ENCODE results near the gene MLPH.

The MLPH gene

DNA sequence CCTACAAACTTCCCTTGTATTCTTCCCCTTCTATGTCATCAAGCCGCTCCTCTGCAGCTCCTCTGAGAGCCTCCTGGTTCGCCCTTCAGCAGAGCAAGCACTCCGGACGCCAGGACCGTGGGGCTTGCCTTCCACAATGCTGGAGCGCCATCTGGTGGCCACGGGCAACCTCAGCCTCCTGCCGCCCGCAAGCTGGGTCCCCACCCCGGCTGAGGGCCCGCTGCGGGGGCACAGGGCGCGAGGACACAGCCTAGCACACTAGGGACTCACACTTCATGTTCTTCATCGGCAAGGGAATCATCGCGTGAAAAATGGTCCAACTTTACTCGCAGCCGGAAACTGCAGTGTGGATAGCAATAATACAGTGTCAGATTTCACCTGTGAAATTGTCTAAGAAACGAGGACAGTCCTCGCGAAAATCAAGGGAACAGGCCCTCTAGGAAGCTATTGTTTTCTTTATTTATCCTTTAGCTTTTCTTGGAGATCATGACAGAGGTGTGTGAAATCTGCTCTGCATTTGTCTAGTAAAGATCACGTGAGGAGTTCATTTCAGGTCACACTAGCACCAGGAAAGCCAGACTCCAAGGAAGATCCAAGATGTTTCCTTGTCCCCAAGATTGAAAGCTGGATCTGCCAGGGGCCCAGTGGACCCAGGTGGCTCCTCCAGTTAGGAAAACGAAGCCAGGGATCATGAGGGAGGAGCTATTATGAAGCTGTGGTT, 85.1 kb downstream of the MLPH start:
- peak; percentile 94 for DNase-seq

DNA sequence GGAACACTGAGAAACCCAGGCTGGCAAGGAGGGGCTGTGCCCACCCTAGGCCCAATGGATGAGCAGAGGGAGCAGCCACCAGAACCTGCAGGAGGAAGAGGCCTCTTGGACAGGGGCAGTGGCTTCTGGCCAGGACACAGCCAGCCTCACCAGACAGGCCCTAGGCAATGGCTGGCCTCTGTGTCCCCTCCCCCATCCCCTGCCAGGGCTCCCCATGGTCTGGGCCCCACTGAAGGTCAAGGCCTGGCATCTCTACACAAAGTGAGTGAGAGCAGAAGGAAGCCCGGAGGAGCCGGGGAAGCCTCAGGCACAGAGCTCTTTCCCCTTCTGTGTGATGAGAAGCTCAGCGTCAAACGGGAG, 85.7 kb downstream of the MLPH start:
- DNase-seq = no peak

DNA sequence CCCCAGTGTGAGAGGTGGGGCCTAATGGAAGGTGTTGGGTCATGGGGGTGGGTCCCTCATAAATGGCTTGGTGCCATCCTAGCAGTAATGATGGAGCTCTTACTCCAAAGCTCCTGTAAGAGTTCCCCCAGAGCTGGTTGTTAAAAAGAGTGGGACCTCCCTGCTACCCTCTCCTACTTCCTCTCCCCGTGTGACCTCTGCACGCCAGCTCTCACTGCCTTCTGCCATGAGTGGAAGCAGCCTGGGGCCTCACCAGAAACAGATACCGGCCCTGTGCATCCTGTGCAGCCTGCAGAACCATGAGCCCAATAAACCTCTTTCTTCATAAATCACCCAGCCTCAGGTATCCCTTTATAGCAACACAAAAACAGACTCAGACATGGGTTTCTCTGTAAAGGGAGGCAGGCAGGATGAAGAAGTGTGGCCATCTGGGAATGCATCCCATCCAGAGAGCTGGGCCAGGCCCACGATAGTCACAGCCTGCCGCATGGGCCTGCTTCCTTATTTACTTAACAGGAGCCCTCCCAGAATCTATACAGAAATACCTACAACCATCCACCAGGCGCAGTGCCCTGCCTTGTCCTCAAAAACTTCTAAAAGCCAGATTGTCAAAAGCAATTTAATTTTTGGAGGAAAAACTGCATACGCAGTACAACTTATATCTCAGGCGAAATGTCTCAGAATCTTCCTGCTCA, 86.8 kb downstream of the MLPH start:
- DNase-seq = no peak

DNA sequence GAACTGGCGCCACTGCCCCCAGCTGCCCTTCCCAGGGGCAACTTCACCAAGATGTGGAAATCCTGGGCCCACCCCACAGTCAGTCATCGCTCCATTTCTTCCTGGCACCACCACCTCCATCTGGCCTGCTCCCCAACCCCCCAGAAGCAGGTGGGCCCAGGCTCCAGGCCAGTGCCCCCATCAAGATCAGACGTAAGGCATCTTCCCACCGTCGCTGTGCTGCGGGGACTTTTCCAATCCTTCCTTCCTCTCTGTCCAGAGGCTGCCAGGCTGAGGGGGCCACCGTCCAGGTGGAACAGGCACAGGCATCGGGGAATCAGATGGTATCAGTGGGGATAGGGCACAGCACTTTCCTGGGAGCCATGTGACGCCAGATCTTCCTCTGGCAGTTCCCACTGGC, 87.4 kb downstream of the MLPH start:
- no peak for DNase-seq

DNA sequence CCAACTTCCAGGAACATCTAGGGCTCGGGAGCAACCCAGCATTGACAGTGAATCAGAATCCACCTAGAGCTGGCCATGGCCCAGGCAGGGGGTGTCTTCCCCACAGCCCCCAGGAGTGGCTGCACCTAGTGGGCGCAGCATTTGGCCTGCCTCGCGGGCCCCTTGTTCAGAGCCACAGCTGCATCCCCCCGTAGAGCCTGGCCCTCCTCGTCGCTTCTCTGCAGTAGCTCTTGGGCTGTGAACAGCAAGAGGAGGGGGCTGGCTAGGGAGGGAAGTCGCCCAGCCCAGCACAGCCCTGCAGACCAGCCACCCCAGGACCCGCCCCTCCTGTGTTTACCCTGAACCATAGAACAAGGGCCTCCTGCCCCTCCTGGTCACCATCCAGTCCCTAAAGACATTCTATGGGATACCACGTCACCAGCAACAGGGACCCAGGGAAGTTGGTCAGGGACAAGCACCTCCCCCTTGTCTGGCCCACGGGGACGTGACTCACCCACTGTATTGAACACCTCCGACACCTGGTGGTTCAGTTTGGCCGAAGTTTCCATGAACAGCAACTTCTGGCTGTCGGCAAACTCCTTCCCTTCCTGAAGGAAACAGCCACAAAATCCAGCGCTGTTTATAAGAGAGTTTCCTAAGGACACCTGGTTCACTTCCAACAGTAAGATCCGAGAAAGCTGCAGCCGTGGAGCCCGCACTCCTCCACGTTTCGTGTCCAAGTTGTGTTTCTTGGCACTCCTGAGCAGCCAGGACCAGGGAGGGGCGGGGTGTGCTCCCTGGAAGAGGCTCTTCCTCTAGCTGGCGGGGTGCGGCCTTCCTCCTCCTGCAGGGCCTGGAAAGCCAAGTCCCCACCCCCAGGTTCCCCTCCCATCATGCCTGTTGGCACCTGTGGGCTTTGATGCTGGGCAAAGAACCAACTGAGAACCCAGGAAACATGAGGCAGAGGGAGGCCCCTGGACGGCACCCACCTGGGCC, 88.1 kb downstream of the MLPH start:
- DNase-seq = no peak

DNA sequence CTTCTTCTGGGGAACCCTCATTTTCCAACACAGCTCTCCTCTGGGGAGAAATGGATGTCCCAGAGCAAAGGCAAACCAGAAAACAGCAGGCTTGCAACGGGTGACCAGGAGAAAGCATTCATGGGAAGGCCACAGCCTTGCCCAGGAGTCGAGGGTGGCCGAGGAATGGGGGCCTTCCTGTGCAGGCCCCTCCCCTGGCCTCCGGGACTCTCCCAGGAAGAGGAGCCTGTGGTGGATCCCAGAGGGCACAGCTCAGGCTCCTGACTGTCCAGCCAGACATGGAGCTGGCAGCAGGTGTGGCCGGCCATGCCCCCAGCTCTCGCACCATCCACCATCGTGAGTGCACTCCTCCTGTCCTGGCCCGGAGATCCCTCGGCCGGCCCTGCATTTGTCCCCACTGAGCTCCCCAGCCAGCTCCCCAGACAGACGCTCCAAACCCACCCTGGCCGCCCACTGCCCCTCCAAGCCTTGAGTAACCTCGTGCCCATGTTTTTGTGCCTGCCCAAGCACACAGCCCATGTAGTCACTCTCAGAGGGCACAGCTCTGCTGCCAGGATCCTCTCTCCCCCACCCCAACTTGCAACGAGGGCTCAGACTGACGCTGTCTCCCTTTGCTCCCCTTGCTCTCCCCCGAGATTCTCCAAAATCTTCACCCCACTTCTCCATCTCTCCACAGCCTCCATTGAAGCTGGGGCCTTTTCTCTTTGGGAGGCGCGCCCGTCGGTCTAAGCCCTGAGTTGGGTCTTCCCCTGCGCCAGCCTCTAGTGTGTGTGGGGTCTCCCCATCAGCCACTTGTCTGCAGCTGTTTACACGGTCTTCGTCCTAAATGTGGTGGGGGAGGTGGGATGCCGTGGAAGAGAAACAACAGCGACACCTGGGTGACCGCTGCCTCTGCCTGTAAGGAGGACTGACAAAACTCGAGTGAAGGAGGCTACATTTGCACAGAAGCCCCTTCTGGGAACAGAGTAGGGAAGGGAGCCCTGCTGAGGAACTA, 89.1 kb downstream of the MLPH start:
- DNase-seq = no peak

DNA sequence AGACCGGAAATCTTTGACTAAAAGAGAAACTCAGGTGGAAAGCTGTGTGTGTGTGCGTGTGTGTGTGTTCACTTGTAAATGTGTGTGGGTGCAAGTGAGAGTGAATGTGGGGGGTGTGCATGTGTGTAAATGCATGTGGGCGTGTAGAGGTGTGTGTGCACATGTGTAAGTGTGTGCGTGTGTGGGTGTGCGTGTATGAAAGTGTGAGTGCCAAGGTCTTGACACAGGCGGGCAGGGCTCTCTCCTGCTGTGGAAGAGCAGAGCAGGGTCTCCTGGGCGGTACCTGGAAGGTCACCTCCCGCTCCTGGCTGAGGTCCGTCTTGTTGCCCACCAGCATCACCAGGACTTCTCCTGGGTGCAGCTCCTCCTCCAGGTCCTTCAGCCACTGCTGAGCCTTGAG, 89.9 kb downstream of the MLPH start:
- DNase-seq = no peak

DNA sequence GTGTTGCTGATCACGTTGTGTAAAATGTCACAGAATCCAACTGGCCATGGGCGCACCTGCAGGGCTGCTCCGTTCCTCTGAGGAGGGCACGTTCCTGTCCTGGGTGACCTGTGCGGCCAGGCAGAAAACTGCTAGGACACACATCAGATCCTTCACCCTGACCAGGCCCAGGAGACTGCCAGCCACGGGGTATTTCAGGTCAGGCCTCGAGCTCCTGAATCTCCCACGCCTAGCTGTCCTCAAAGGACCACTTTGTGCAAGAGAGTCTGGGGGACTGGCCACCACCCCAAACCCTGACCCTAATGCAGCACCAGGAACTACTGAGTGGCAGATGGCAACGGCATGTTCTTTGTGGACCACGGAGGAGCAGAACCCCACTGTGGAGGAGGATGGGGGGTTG, 90.4 kb downstream of the MLPH start:
- no peak for DNase-seq

DNA sequence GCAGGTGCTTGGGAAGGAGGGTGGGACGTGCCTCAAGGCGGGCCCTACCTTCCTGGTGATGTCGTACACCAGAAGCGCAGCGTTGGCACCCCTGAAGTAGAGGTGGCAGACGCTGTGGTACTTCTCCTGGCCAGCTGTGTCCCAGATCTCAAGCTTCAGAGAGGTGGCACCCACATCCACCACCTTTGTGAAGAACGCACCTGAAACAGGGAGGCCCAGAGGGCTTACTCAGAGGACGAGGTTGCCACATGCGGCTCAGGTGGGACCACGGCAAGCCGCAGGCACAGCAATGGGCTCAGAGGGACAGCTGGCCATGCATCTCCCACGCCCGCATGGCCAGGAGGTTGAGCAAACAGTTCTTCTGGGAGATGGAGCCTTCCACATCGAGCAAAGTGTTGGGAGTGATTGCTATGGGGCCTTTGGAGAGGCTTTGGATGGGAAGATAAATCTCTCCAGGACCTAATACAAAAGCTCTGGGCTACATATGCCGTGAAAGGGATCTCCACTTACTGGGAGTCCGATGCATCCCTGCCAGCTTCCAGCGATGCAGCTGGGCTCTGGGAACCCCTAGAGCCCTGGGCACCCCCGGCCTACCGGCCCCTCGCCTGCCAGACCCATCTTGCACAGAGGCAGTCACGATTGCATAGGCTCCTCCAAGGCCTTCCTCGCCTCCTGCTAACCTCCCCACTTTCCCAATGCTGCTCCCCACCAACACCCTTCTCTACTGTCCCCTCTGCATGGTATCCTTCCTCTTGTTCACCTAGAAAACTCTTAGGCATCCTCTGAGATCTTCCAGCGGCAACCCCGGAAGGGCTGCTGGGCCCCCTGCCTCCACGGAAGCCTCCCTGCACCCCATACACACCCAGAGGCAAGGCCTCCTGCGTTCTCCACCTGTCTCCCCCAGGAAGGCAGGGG, 91.2 kb downstream of the MLPH start:
- DNase-seq = no peak

DNA sequence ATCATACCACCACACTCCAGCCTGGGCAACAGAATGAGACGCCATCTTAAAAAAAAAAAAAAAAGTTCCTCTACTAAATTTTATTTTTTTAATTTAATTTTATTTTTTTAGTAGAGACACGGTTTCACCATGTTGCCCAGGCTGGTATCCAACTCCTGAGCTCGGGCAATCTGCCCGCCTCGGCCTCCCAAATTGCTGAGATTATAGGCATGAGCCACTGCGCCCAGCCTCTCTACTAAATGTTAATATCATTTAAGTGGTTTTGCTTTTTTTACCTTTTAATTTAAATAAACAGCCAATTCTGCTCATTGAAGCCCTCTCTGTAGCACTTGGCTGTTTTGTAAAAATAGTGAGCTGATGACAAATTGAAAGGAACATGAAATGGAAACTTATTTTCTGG, 94.3 kb downstream of the MLPH start:
- no peak for DNase-seq

DNA sequence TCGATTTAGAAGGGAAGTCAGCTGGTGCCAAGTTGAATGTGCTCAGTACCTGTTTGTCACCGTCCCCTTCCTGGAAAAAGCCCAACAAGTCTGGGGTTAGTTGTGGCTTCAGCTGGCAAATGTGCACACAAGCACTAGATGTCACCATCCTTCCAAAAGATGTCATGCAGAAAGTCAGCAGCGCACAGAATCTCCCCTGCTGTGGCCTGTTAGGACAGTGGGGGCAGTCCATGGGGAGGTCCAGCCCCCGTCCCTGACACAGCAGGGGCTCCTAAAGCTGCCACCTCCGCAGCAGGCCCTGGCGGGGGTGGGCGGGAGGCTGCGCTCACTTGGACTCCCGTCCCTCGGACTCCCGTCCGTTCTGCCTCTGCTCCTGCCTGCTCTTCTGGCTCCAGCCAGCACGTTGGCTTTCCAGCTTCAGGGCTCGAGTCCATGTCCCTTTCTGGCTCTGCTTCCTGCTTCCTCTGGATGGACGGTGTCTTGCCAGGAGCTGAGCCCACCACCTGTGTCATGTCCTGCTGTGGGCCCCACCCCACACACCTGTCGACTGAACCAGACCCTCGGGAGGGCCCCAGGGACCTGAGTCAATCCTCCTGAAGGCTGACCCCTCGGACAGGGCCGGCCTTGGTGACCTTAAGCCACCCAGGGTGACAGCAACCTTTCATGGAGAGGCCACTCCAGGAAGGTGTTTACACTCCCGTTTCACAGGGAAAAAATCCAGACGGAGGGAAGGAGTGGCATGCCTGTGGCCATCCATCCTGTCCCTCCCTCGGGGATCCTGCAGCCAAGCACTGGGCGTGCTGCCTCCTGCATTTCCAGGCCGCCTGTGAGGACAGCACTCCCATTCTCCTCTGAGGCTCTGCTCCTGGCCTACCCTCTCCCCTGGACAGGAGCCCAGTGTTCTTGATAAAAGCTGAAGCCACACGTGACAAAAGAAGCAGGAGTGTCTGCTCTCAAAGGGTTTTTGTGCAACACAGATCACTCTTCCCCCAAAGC, 95.0 kb downstream of the MLPH start:
- peak; percentile 32 to 39 for DNase-seq

DNA sequence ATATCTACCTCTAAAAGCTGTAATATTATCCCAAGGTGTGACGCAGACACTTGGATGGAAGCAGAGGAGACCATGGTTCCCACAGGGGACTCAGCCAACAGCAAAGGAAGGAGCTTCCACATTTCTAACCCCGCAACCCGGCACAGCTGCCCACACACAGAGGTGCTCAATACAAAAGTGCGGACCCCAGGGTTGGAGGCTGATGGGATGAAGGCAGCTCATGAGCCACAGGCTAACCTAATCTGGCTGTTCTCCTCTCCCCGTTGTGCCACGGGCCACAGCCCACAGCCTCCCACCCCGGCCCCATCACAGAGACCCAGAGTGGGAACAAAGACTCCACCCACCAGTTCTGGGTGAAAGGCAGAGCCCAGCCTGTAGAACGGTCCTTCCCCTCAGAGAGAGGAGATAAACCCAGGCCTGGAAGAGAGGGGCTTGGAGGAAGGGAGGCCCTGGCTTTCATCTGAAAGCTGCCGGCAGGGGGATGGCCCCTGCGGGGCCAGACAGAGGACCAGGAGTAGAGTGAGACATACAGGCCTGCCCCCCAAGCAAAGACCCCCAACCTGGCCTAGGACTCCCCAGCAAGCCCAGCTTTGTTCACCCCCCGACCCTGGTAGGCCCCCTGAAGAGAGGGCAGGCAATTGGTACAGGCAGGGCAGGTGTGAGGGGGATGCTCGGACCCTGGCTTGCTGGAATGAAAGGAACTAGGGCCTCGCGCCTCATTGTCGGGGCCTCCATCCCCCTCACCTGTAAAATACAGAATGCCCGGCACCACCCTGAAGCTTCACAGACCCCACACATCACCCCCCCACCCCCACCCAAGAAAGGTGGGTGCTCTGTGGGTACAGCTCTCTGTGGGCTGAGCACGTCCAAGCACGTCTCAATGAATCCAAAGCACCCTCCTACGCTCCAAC, 96.6 kb downstream of the MLPH start:
- no peak for DNase-seq

DNA sequence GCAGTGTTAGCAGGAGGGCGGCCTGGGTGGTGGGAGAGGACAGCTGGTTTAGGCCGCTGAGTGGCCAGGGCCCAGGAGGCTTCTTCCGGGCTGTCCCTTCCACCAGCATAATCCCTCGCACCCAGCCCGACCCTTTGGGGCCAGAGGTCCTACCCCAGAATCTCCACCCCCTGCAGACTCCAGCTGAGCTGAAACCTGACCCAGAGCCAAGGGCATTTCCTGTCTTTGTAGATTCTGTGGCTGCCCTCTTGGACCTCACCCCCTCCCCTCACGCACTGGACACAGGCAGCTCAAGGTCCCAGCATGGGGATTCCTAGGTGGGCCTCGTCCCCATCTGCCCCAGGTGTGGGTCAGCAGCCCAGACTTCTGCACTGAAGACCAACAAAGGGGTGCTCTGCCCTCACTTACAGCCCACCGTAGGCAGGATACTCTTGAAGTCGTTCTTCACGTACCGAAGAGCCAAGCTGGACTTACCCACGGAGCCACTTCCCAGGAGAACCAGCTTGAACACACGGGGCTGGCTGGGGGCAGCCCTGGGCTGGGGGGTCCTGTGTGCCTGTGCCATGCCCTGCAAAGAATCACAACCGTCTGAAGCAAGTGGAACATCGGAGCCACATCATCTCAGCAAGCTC, 98.7 kb downstream of the MLPH start:
- no peak for DNase-seq

DNA sequence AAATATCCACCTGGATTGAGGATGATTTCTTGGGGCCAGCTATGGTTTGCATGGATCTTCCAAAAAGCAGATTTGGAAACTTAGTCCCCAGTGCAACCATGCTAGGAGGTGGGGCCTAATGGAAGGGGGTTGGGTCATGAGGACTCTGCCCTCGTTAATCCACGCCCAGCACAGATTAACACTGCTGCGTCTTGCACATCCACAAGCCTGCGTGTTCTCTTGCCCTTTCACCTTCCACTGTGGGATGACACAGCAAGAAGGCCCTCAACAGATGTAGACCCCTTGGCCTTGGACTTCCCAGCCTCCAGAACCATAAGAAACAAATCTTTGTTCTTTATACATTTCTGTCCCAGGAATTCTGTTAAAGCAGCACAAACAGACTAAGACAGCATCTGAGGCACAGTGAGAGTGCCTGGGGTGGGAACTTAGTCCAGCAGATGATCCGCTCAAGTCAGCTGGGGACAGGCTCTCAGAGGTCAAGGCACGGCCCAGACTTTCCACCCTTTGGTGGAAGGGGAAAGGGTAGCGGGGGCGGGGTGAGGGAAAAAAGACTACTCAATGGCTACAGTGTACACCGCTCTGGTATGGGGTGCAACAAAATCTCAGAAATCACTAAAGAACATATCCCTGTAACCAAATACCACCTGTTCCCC, 101.1 kb downstream of the MLPH start:
- no peak for DNase-seq

DNA sequence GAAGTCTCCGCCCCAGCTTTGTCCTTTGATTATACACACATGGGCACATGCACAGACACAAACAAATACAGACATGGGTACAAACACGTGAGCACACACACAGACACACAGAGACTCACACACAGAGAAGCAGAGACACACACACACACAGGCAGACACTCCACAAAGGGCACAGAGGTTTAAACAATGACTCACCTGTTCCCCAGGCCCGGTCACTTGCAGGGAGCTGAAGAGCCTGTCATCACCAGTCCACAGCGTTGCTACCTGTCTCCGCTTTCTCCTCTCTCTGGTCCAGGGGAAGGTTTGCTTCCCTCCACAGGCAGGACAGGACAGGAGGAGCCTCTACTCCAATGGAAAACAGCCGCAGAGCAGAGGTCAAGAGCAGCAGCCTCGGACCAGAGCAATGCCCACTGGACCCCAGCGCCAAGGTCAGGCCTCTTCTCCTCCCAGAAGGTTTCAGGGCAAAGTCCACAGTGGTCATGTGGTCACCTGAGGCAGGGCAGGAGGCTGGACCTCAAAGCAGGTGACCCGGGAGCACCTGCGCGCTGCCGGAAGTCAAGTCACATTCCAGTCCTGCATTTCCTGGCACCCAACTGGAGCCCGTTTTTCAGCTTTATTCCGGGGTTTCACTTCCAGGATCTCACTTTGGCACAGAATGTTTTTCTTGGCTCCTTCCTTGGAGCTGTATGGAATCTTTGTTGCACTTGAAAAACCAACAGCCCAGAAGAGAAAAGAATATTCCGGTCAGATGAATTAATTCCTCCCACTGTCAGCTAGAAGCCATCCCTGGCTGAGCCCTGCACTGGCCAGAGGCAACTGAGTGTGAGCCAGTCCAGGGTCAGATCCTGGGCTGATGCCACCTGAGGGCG, 103.5 kb downstream of the MLPH start, which contains the start of gene RAB17:
Gene RAB17 (minus strand): TSS at position 463 of the 869 bp plus-strand sequence. CDS start 4,580 bp downstream, outside the sequence.
- peak in 1 of 2 donors; percentile 10 for DNase-seq

DNA sequence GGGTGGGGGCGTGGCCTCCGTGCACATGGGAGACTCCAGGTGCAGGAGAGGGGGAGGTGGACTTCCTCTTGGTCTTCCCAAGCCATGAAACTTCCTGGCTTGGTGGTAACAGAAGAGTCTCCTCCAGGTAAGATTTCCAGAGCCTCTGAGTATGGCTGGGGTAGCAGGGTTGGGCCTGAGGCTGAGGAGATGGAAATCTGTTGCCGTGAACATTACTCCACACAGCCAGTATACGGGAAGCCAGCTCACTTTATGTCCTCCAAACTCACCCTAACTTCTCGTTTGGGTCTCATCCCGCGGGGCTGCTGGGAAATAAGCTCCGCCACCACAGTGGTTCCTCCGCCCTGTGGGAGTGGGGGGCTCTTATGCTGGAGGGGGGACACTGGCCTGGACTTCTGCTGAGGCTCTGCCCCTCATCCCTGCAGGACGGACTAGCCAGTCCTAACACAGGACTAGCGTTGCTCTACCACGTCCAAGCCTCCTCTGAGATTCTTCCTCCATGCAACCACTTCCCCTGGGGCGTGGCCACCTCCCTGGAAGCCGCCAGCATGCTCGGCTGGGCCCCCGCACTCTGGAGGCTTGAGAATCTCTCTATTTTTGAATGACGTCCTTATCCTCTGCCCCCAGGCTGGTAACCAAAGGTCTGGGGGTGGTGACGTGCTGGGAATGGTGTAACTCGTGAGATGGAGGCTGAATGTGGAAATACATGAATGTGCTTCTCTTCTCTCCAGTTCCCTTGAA, 104.3 kb downstream of the MLPH start:
- peak in 1 of 2 donors; percentile 25 for DNase-seq
